ENCODE results near the gene LCE2A.
"Not testable (repeated sequence)": the region's sequence is repeated elsewhere in the genome, so short reads cannot be mapped to it uniquely, and the experiment has no call there.

The LCE2A gene, protein sequence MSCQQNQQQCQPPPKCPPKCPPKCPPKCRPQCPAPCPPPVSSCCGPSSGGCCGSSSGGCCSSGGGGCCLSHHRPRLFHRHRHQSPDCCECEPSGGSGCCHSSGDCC

DNA sequence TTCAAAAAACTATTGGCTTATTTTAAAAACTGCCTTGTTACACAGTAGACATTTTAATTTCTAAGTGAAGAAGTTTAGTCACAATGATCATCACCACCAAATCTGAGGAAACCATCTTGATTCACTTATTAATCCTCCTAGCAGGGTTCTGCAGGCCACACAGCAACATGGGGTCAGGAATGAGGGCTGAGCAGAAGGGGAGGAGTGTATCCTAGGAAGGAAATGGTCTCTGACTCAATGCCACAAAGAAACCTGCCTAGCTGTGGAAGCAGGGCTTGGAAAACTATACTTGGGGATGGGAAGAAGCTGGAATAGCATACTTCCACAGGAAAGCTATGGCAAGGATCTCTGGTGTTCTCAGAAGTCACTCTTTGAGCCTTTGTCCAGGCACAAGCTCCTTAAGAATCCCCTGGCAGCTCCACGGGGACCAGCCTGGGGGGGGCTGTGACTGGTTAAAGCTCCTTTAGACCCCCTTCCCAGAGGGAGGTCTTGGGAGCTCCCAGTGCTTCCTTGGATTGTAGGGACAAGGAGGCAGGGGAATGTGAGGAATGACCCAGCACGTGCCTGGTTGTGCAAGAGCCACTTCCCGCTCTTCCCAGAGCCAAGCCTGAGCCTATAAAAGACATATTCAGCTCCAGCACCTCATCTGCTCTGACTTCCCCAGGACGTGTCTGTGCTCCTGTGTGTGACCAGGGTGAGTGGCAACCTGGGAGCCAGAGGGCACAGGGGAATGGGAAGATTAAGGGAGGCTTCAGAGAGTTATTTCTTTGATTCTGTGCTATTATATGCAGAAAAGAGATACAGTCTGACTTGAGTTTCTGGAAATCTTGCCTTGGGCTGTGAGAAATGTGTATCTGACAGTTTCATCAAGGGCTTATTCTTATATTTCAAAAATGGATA lies at the start of gene LCE2A:
TSS of gene LCE2A (plus strand) at position 645 of the 900 bp plus-strand sequence. CDS start 557 bp downstream, outside the sequence.
- no peak for DNase-seq (ENCODE audit: low spot score)

DNA sequence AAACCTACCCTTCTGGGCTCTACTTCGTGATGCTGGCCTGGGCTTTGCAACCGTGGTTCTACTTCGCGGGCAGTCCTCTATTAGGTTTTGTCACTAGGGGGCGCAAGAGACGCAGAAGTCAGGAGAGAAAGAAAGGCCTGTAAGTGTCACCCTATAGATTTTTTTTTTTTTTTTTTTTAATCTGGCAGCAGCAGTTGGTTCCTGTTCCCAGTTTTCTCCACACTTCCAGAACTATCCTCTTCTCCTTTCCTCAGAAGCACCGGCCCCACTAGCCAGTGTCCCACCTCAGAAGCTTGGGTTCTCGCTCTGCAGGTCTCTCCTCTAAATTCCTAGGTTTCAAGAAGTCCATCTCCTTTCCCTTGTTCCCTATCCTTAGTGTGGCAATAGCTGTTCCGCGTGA lies 44.0 kb upstream of the LCE2A start:
- DNase-seq (ENCODE audit: low spot score): peak; percentile 53

DNA sequence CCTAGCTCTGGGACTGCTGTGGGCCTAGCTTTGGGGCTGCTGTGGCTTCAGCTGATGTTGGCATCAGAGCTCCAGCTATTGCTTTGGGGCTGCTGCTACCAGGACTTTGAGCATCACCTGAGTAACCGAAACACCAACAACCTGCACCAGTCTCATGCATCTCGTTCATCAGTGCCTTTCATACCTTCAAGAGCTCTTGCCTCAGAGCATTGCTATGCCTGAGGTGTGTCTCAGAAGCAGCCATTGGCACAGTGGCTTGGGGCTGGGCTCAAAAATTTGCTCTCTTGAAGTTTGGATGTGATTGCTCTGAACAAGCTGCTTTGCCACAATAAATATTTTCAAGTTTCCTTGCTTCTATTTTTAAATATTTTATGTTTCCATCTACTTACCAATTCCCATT lies 41.7 kb upstream of the LCE2A start:
- DNase-seq (ENCODE audit: low spot score): no peak

GRCh38 chr1:152657677-152658076 lies 40.5 kb upstream of the LCE2A start:
- no peak for DNase-seq (ENCODE audit: low spot score)

- DNase-seq (ENCODE audit: low spot score): no peak
These were observed 39.5 kb upstream of the LCE2A start for GRCh38 chr1:152658649-152659048.

GRCh38 chr1:152663098-152663497 lies 35.0 kb upstream of the LCE2A start, which contains the start of gene LCE2D:
TSS of gene LCE2D (plus strand) at chr1:152663380. CDS start at chr1:152664106, 726 bp downstream.
- DNase-seq (ENCODE audit: low spot score): no peak

- DNase-seq (ENCODE audit: low spot score): not testable (repeated sequence)
These were observed 32.0 kb upstream of the LCE2A start for GRCh38 chr1:152666171-152666570.

DNA sequence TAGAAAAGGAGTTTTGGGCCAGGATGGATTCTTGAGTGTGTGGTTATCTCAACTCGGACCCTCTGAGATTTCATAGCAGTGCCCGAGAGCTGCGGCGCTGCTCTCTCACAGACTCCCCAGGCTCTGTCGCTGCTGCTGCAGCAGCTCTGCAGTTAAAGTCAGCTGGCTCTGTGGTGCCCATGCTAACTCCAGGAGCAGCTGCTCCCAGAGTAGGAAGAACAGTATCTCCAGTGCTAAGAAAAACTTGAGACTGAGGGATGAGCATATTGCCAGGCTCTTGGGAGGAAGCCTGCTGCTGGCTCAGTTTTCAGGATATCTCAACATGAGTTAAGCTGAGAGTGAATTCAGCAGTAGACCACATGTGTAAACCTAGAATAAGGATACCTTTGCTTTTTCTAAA lies 30.5 kb upstream of the LCE2A start:
- no peak for DNase-seq (ENCODE audit: low spot score)

- DNase-seq (ENCODE audit: low spot score): no peak
These were observed 25.1 kb upstream of the LCE2A start for GRCh38 chr1:152673016-152673415.

GRCh38 chr1:152674983-152675382 lies 23.2 kb upstream of the LCE2A start, which contains the start of gene LCE2C:
TSS of gene LCE2C (plus strand) at chr1:152675279. CDS start at chr1:152676016, 737 bp downstream.
- DNase-seq (ENCODE audit: low spot score): not testable (repeated sequence)

DNA sequence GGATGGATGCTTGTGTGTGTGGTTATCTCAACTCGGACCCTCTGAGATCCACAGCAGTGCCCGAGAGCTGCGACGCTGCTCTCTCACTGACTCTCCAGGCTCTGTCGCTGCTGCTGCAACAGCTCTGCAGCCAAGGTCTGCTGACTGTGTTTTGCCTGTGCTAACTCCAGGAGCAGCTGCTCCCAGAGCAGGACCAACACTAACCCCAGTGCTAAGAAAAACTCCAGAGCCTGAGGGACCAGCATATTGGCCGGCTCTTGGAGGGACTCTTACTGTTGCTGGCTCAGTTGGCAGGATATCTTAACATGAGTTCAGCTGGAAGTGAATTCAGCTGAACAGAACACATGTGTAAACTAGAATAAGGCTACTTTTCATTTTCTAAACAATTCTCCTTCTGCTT lies 18.7 kb upstream of the LCE2A start:
- no peak for DNase-seq (ENCODE audit: low spot score)

DNA sequence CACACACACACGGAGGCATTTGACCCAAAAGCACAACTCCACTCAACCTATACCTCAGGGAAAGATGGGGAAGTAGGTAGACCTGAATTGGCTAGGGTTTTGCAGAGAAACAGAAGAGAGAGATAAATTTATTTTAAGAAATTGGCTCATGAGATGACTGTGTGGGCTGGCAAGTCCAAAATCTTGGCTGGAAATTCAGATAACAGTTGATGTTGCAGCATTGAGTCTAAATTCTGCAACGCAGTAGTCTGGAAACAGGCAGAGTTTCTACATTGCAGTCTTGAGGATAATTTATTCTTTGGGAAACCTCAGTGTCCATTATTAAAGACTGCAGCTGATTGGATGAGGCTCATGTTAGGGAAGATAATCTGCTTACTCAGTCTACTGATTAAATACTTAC lies 16.5 kb upstream of the LCE2A start:
- no peak for DNase-seq (ENCODE audit: low spot score)

DNA sequence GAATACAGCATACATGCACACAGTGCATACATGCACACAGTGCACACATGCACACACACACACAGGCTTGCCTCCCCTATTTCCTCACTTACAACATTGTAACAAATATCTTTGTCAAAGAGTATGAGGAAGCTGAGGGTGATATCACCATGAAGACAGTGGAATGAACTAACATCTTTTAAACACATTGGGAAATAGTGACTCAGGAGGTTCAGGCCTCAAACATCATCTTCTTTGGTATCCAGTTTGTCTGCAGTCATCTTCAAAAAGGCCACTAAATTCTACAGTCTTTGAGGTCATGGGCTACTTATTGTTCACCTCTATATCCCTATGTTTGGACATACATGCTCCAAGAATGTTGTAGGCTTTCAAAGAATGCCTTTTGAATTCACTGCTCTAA lies 14.3 kb upstream of the LCE2A start:
- no peak for DNase-seq (ENCODE audit: low spot score)

DNA sequence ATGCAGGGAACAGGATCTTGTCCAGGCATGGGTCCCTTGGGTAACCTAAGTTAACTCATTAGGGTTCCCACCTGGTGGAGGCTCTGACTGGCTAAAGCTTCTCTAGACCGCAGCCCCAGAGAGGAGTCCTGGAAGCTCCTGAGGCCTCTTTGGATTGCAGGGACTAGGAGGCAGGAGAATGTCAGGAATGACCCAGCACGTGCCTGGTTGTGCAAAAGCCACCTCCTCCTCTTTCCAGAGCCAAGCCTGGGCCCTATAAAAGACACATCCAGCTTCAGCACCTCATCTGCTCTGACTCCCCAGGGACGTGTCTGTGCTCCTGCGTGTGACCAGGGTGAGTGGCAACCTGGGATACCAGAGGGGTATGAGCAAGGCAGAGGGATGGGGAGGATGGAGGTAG lies 12.3 kb upstream of the LCE2A start, which contains the start of gene LCE2B:
TSS of gene LCE2B (plus strand) at position 301 of the 400 bp plus-strand sequence. CDS start 721 bp downstream, outside the sequence.
- not testable (repeated sequence) for DNase-seq (ENCODE audit: low spot score)

- no peak for DNase-seq (ENCODE audit: low spot score)
These were observed 1.6 kb downstream of the LCE2A start for GRCh38 chr1:152699746-152700145.

GRCh38 chr1:152707860-152708259 lies 9.7 kb downstream of the LCE2A start, which contains the start of gene LCE4A:
TSS of gene LCE4A (plus strand) at chr1:152708160. CDS start at chr1:152709076, 916 bp downstream.
- DNase-seq (ENCODE audit: low spot score): no peak

DNA sequence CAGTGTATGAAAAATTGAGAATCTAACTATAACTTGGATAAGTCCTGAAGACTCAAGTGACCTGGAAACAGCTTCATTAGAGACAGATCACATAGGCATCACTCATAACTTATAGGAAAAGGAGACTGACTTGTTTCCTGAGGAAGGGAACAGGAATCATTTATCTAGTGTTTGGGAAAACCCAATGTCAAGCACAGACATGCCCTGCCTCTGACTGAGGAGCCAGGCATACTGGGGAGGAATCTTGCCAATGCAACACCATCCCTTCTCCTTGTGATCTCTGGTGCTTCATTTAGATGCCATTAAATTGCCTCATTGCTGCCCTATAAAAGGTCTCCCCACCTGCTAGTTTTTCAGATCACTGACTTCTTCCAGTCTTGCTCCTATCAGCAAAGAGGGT lies 20.1 kb downstream of the LCE2A start:
- no peak for DNase-seq (ENCODE audit: low spot score)

DNA sequence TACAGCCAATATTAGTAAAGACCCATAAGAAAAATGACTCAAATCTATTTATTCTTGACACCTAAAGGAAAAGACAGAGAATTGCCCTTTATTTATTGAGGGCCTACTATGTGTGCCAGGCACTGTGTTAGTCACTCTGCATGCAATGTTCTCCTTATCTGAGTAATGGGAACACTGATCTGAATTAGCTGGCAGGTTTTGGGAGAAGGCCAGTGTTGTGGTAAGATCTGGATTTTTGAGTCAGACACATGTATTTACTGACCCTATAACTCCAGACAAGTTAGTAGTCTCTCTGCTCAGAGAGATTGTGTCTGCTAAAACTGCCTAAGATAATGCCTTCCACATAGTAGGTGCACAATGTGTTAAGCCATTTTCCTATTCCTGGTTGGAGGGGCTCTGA lies 27.1 kb downstream of the LCE2A start:
- DNase-seq (ENCODE audit: low spot score): no peak

- DNase-seq (ENCODE audit: low spot score): no peak
These were observed 30.8 kb downstream of the LCE2A start for GRCh38 chr1:152728986-152729385.

- no peak for DNase-seq (ENCODE audit: low spot score)
These were observed 37.5 kb downstream of the LCE2A start for GRCh38 chr1:152735648-152736047.

- no peak for DNase-seq (ENCODE audit: low spot score)
These were observed 39.9 kb downstream of the LCE2A start for GRCh38 chr1:152737997-152738396.

DNA sequence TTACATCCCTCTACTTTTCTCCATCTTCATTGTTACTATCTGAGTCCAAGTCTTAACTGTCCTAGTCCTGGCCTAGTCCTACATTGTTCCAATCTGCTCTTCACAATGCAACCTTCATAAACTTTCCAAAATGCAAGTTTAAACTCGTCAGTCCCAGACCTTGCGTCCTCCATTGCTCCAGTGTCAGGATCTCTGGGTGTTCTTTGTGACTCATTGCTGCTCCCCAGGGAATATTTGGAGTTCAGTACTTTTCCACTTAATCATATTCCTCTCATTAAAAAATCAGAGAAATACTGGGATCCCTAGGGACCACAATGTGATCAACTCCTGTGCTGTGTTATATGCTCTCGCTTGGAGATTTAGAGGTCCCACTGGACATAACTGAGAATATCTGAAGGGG lies 41.7 kb downstream of the LCE2A start:
- DNase-seq (ENCODE audit: low spot score): no peak

GRCh38 chr1:152741656-152742055 lies 43.5 kb downstream of the LCE2A start:
- no peak for DNase-seq (ENCODE audit: low spot score)

Measured in hematopoietic multipotent progenitor cell treated with erythropoietin and hydrocortisone succinate and interleukin-3 and kit ligand, for 17 days (in vitro differentiated cells).